GM13977 (cell line): Measurements from ENCODE around the gene ZBTB8A.
"Not testable (repeated sequence)": the region's sequence is repeated elsewhere in the genome, so short reads cannot be mapped to it uniquely, and the experiment has no call there.

Experiments
- DNase-seq: peaks from one replicate; pipeline ENCODE4 v3.0.0; 2012; ENCODE audit warnings: low spot score
- CTCF ChIP-seq: IDR thresholded peaks from 2 replicates; pipeline ENCODE4 v1.5.1; 2012; ENCODE audit warnings: mild to moderate bottlenecking, control low read depth; ENCODE audit not compliant: insufficient read depth; ENCODE audit errors: extremely low read depth, missing control alignments
- in situ Hi-C: fragments of 300-500 bp; cut with MboI; formaldehyde crosslinking; loops from one replicate; pipeline ENCODE4 v1.12.0; 2022; ENCODE audit warnings: low sequenced_read_pairs, low pct_unique_long_range_greater_than_20kb, mixed read lengths, inconsistent platforms; ENCODE audit not compliant: unreplicated experiment

ZBTB8A gene

DNA sequence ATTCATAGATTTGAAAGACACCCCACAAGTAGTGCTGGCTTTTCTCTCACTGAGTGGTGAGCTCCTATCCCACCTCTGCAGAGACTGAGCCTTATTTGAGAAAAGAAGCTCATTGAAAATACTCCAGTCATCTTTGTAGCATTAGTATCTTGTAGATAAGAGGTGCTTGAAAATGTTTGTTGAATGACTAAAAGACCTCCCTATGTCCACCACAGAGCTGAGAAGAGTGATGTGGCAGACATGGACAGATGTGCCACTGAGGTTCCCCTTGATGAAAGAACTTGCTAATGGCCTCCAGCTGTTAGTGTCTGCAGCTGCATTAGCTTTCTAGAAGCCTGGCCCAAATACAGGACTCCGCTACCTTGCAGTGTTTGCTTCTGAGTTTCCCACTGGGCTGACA is 29.3 kb upstream of the ZBTB8A start:
- no peak for TF ChIP-seq CTCF
- DNase-seq = no peak
- in situ Hi-C loops = no loop called here

DNA sequence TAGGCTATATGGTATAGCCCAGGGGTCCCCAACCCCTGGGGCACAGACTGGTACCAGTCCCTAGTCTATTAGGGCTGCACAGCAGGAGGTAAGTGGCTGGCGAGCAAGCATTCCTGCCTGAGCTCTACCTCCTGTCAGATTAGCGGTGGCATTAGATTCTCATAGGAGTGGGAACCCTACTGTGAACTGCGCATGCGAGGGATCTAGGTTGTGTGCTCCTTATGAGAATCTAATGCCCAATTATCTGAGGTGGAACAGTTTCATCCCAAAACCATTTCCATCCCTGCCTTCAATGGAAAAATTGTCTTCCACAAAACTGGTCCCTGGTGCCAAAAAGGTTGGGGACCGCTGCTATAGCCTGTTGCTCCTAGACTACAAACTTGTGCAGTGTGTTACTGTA is 22.8 kb upstream of the ZBTB8A start:
- in situ Hi-C loops = no loop called here
- no peak for TF ChIP-seq CTCF
- no peak for DNase-seq

DNA sequence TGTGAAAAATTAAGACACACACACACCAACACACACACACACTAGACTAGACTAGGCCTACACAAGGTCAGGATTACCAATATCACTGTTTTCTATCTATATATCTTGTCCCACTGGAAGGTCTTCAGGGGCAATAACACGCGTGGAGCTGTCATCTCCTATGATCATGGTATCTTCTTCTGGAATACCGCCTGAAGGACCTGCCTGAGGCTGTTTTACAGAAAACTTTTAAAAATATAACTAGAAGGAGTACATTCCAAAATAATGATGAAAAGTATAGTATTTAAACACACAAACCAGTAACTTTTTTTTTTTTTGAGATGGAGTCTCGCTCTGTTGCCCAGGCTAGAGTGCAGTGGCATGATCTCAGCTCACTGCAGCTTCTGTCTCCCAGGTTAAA is 20.3 kb upstream of the ZBTB8A start:
- in situ Hi-C loops = no loop called here
- DNase-seq = no peak
- no peak for TF ChIP-seq CTCF

- no peak for DNase-seq
- in situ Hi-C loops = no loop called here
- TF ChIP-seq CTCF = peak; percentile 17
Observed at GRCh38 chr1:32521165-32521564, 18.1 kb upstream of the ZBTB8A start.

DNA sequence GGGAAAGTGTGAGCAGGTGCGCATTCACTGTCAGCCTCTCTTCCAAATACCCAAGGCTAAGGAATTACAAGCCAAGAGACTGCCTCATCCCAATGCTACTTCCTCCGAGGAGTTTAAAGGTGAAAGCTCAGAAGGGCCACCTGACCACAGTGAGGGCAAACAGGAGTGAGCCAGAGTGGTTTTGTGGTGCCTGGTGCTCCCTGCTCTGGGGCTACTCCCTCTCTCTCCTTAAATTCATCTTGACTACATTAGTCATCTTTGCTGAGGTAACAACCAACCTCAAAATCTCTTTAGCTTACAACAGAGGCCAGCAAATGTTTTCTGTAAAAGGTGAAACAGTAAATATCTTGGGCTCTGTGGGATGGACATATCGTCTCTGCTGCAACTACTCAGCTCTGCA is 14.2 kb upstream of the ZBTB8A start:
- in situ Hi-C loops = no loop called here
- no peak for TF ChIP-seq CTCF
- DNase-seq = no peak

DNA sequence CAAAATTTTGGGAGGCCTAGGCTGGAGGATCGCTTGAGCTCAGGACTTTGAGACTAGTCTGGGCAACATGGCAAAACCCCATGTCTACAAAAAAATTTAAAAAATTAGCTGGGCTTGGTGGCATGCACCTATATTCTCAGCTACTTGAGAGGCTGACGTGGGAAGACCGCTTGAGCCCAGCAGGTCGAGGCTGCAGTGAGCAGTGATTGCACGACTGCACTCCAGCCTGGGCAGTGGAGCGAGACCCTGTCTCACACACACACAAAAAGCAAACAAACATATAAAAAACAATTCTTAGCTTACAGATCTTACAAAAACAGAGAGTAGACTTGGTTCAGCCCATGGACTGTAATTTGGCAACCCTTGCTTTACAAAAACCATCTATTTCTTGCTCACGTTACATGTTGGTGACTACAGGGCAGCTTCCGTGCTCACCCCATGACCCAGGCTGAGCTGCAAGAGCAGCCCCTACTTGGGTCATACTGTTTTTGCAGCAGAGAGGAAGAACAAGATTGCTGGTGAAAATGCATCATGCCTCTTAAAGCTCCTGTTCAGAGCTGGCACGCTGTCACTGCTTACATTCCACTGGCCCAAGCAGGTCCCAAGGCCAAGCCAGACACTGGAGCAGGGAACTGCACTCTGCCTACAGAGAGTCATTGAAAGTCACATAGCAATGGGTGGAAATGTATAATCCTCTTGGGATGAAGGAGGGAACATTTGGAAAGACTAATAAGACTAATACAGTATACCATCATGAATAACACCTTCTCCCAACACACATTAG is 13.4 kb upstream of the ZBTB8A start:
- no peak for TF ChIP-seq CTCF
- no peak for DNase-seq
- in situ Hi-C loops = no loop called here

DNA sequence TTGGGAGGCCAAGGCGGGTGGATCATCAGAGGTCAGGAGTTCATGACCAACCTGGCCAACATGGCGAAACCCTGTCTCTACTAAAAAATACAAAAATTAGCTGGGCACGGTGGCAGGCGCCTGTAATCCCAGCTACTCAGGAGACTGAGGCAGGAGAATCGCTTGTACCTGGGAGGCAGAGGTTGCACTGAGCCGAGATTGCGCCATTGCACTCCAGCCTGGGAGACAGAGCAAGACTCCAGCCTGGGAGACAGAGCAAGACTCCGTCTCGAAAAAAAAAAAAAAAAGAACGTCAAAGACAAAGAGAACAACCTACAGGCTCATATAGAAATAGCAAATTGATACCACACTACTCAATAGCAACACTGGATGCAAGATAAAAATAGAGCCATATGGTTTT is 10.7 kb upstream of the ZBTB8A start:
- in situ Hi-C loops, DNase-seq: not testable (repeated sequence)
